Astrocyte of the hippocampus (primary cell): ENCODE measurements around the gene KIF26B.

ENCODE experiments used
- DNase-seq: peaks from one replicate; pipeline ENCODE4 v3.0.0; 2011; ENCODE audit warnings: low read depth, low spot score

The KIF26B gene

DNA sequence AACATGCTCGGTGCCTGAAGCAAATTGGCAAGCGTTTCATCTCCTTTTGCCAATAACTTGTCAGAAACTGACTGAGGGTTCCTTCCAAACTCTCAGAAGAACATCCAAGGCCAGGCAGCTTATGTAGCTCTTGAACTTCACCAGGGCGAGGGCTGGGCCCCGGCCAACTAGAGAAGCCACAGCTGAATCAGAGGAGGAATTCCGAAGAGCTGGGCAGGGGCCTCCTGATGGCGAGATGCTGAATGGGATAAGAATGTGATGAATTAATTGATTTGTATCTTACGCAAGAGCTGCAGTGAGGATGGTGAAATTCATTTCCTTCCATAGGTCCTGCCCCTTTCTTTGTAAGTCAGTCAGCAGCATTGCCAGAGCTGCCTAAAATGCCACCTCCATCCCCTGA is 345.8 kb downstream of the KIF26B start:
- DNase-seq = peak; percentile 96

DNA sequence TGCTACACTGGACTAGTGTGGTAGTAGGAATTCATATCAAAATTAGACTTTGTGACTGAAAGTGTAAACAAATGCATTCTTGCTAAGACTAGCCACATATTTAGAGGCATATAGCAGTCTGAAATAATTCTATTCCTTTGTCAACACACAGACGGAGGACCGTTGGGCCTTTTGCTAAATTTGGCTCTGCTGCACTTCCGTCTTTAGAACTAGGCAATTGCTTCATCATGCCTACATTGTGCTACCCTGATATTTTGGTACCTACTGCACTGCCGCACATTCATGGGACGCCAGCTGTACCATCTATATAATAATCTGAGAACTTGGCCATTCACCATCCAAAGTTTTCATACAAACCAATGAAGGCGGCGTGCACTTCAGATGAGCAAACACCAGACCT is 346.8 kb downstream of the KIF26B start:
- no peak for DNase-seq

DNA sequence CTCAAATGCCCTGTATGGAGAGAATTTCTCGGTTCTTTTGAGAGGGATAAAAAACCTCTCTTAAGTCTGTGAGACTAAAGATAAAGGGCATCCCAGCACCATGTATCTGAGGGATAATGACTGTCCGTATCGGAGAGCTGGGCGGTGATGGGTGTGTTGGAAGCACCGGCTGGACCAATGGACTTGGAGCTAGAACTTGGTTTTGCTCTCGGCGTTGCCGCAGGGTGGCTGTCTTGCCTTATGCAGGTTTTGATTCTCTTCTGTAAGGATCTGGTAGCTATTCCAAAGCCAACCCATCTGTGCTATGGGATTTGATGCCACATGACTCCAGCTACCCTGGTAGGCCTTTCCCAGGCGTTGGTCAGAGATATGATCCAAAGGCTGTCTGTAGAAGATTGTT is 348.8 kb downstream of the KIF26B start:
- DNase-seq = no peak

DNA sequence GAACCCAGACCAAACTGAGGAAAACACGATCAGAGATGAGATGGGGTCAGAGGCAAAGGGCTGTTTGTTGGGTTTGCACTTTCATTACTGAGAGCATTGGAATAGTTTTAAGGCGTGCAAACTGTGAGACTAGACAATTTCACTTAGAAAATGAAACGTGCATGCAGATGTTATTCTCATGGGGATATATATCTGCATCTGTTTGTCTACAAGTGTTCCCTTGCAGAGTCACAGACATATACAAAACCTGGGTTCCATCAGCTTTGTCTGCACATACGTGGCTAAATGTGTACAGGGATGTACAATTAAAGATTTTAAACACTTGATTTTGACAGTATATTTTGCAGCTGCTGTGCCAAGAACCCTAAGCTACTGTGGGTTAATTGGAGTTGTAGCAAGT is 355.4 kb downstream of the KIF26B start:
- DNase-seq = no peak

DNA sequence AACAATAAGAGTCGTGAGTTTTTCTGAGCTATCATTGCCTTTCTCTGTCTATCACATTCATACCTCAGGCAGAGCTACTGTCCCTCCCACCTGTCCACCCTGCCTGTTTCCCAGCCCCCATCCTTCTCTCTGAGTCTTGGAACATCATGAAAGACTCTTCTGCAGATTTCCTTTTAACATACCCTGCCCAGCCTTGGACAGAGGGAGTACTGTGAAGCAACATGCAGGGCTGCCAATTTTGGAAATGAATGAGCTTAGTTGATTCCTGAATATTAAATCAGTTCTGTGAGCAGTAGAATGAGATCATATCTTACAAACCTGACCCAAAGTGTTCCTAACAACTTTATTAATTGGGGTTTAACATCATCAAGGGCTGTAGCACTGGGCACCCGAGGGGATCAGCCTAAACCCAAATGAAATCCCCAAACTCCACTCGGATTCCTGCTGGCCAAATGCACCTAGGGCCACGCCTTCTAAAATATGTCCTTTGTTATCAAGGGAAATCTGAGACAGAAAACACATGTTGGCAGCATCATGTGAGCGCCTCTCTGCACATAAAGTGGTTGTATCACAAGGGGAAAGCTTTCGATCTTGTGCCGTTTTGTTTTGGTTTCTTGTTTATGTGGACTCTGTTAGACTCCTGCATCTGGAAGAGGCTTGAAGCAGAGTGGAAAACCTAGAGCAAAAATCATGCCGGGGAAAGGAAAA is 357.6 kb downstream of the KIF26B start:
- DNase-seq = peak; percentile 57

DNA sequence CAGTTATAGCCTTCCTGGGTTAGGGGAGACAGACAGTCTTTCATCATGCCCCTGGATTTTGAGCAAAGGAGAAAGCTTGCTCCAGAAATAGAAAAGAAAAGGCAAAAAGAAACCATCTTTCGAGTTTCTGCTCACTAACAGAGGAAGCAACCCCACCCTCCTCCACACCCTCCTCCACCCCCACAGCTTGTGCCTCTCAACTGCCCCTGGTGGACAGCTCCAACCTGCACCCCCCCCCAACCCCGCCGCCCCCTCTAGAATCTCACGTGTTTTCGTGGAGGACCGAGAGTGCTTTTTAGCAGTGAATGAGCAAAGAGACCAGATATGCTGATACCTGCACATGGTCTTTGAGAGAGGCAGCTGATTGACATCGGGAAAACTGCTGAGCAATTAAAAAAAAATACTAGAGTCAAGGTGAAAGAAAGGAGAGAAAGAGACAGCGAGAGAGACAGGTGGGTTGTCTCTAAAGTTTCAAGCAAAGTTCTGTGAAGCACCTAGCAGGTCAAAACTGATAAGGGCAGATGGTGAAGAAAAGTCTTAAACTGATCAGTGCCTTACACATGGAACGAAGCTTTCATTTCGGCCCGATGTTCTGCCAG is 358.3 kb downstream of the KIF26B start:
- peak; percentile 56 for DNase-seq

DNA sequence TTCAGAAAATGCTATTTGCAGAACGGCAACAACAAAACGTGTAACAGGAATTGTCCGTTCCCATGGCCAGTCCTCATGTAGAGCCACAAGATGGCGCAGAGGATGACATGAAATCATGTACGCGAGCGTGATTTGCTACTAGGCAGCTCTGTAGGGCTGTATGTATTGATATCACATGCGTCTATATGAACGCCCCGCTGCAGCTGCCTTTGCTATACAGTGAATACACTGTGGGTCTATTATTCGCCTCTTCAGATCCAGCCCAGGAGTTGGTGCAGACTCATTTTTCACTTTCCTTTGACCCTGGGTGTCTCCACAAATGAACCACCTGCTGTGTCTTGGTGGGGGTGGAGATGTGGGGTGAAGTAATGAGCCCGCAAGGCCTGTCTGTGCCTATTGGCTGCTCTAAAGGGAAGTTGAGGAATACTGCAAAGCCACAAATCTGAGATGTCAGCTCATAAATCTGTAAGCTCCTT is 361.5 kb downstream of the KIF26B start:
- DNase-seq = peak; percentile 14

DNA sequence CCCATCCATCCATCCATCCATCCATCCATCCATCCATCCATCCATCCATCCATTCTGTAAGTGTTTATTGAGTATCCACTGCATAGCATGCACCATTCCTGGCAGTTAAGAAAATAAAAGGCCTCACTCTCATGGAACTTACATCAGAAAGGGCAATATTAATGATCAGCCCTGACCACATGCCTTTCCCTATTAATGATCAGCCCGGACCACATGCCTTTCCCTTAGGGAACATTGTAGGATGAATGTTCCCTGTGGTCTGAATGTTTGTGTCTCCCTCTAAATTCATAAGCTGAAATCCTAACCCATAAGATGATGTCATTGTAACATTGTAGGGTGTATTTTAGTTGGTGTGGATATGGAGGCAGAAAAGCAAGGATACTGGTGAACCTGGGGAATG is 365.8 kb downstream of the KIF26B start:
- DNase-seq = no peak

DNA sequence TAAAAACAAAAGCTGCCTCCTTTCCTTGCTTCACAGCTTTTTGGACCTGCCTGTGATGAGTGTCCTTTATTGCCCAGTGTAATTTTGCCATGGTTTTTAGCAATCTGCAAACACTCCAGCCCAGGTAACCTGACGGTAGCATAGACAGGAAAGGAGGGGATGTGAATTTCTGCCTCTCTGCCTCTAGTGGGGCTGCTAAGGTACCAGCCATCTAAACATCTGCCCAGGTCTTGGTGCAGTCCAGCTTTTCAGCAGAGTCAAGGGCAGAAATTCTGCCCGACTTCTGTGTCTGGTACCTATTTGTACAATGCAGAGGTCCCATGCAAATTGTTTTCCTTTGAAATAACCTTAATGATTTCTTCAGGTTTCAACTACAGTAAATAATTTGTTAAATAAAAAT is 371.4 kb downstream of the KIF26B start:
- DNase-seq = no peak

DNA sequence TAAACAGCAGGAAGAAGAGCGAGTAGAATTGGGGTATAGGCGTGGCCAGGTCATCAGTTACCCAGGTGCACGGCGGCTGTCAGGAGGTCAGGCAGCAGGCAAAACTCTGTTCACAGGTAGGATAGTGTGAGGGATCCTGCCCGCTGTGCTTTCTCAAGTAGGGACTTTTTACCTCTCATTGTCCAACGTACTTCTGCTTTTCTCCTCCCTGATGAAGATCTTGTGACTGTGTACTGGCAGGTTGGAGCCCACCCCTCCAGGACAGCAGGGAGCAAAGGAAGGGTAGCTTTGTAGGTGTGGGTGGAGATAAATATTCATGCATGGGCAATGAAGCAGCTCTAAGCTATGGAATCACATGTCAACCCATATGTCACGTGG is 373.5 kb downstream of the KIF26B start:
- DNase-seq = no peak

DNA sequence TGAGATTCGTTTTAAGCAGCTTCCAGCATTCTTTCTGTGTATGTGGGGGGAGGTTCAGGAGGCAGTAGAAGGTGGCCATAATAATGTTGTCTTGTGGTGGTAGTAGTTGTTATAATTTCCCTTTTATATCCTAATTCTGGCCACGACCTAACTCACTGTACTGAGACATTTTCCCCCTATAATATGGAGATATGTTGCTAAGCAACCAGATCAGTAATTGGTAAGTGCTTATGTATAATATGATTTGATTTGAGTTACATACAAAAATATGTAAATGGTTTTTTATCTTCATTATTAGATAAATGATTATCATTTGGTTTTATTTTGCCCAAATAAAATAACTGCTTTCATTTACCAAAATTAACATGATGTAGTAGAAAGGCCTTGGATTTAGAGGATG is 376.2 kb downstream of the KIF26B start:
- DNase-seq = no peak

DNA sequence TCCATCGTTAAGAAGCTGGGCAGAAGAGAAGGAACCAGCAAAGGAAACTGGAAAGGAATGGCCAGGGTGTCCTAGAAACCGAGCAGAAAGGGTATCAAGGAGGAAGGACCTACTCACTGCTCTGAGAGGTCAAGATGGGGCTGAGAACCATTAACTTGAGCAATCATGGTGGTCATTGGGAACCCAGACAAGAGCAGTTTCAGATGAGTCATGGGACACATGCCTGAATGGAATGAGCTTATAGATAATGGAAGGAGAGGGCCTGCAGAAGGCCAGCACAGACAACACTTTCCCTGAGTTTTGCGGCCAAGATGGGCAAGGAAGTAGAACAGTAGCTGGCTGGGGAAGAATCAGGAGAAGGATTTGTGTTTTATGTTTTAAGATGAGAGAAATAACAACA is 383.2 kb downstream of the KIF26B start:
- peak; percentile 14 for DNase-seq

DNA sequence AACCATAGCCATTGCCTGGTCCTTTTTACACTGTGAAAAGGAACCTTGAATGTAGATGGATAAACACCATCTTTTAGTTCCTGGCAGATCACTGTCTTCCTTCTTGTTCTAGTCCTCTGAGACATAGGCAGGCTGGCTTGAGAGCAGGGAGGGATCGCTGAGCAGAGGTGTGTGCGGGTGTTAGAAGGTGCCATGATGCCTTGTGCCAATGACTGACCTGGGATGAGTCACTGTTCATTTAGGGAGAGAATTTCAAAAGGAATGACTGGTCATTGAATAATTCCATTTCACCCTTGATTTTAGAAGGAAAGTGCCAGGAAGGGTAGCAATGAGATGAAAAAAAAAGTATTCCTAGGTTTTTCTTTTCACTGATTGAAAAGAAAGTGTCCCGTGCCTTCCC is 383.9 kb downstream of the KIF26B start:
- peak; percentile 36 for DNase-seq

DNA sequence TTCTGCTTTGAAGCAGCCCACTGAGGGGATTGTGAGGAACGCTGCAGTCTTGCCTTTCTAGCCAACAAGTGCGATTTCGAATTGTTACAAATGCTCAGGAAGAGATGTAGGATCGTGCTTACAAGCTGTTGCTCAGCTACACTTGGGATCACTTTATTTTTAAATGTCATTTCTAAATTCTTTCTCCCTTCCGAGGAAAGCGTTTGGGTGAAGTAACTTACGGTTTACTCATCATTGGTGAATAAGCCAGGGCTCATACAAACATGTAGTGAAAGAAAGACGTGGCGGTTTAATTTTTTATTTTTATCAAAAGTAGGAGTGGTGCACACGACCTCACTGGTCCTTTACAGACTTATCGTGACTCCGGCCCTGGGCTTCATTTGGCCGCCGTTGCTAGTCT is 386.6 kb downstream of the KIF26B start:
- DNase-seq = no peak

DNA sequence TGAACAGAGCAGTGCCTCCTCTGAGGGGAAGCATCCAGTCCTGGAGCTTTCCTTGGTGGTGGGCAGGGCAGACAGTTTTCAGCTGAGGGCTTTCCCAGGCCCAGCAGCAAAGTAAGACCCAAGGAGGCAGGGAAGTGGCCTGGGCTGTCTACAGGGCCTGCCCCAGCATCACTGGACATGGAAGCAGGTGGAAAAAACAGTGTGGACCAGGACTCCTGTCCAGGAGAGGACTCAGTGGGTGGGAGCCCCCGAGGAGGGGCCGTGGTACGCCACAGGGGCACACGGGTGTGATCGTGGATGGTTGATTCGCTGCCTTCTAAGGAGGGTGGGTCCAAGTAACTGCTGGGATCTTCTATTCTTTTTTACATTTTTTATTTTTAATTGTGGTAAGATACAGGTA is 387.6 kb downstream of the KIF26B start:
- no peak for DNase-seq

DNA sequence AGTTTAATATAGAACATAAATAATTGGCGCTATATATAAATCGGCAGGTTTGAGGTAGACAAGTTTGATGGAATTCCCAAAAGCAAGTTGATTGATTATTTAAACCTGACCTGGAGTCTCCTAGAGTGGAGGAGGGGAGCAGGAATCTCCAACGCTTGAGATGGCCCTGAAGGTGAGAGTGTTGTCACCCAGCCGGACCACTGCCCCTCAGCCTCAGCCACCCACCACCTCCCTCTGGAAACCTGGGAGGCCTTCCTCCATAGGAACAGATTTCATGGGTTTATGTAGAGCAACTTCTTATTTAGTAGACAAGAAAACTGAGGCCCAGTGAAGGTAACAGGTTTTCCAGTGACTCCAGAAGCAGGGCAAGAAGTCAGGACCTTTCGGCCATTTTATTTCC is 389.5 kb downstream of the KIF26B start:
- DNase-seq = no peak

DNA sequence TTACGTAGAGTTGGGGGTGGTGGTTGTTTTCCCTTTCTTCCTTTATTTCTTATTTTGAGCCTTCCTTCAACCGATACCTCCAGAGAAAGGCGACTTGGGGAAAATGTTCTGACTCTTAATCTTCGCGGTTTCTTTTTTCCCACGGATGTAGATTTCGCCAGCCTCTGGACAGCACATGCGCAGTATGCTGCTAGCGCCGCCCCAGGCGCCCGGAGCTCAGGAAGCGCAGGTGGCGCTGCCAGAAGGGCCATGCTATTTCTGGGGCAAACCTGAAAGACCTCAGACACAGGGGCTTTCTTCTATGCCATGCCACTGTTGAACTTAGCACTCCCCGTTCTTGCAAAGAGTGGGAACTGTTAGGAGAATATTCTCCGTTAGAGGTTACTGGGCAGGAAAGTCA is 392.1 kb downstream of the KIF26B start:
- peak; percentile 15 for DNase-seq

DNA sequence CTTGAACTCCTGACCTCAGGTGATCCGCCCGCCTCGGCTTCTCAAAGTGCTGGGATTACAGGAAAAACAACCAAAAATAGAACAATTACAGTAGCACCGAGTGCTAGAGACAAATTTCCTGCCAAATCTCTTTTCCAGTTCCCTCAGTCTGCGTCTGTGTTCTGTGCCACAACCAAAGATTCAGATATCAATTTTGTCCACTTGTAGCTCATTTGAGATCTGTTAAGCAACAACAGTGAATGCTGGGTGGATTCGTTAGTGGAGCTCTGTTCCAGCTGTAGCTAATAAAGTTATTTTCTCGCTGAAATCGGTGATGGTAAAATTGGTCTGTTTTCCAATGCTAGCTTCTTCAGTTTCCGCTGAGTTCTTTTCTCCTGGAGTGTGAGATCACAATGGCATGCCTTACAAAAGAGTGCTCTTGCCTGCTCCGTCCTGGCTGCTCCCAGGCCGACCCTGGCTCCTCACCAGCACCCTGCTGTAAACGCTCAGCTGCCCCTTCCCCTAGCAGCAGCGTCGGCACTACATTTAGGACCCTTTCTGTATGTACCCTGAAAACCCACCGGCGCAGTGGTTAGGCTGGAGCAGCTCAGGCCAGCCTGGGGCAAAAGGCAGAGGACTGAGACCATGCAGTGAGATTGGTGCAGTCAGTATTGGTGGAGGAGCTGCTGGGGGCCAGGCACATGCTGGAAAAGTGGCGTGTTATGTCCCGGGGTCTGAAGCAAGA is 395.4 kb downstream of the KIF26B start:
- peak; percentile 32 for DNase-seq

DNA sequence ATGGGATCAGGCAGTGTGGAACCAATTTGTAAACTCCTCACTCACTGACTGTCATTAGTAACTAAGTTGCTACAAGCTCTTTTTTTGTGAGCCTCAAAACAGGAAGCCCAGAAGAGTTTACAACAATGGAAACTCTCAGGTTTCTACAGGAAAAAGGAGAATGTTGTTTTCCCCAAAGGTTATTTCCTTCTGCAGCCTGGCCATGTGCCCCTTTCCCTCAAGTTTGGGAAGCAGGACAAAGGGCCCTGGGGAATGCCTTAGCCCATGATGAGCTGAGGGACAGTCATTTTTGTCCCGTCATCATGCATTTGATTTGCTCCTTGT is 395.9 kb downstream of the KIF26B start:
- no peak for DNase-seq

DNA sequence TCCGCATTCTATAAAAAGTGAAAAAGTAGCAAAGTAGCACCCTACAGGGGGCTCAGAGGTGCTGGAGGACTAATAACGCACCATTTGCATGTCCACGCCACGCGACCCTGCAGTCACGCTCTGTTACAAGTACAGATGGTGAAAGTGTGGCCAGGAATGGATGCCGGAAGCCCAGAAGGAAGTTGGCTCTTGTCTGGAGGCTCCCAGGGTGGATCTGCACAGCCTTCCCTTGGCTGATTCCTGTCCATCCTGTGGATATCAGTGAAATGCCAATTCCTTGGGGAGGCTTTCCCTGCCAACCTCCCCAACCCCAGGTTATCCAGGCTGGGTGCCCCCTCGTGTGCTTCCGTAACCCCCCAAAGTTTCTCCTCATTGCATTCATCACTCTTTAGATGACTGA is 396.8 kb downstream of the KIF26B start:
- DNase-seq = no peak

DNA sequence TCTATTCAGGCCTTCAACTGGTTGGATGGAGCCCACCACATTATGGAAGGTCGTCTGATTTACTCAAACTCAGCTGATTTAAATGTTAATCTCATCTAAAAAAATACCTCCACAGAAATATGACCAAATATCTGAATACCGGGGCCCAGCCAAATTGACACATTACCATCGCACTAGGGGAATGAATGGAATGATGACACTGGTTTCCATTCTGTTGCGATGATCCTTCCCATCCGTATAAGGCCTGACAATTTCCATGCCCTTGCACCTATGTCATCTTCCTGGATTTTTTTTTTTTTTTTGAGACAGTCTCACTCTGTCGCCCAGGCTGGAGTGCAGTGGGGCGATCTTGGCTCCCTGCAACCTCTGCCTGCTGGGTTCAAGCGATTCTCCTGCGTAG is 397.5 kb downstream of the KIF26B start:
- DNase-seq = no peak

DNA sequence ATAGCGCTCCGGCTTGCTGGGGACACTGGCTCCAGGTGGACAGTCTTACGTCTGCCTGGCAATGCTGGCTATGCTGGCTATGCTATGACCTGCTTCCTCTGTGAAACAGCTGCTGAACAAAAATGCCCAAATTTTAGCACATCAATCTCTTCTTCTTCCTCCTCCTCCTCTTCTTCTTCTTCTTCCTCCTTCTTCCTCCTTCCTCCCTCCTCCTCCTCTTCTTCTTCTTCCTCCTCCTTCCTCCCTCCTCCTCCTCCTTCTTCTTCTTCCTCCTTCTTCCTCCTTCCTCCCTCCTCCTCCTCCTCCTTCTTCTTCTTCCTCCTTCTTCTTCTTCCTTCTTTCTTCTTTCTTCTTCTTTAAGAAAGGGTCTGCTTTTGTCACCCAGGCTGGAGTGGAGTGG is 401.3 kb downstream of the KIF26B start:
- DNase-seq = no peak

DNA sequence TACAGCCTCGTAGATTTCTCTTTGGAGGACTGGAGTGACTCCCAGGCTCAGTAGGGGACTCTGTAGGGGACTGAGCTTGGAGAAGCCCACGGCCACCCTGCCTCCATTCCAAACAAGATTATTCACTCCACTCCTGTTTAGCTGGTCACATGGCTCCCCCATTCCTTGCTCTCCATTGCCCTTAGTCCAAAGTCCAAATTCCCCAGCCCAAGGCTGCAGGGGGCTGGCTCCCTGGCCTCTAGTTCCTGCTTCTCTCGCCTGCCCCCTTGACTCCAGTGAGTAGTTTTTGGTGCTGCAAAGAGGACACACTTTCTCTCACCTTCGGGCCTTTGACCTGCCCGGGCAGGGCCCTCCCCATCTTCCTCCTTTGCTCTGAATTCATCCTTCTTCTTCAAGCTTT is 403.3 kb downstream of the KIF26B start:
- no peak for DNase-seq
